OCI-LY3 (cell line): ENCODE measurements around the gene EYA4.

Experiments used
- CTCF ChIP-seq: fragments of 200-600, 300-600 bp; sonication (generic); IDR thresholded peaks from 2 replicates; pipeline ENCODE4 v1.5.1; 2014; ENCODE audit warnings: antibody characterized with exemption, low read length, low read depth
- EZH2phosphoT487 ChIP-seq: fragments of 200-600 bp; shearing (Covaris generic); IDR thresholded peaks from 2 replicates; pipeline ENCODE4 v1.6.1; 2018; ENCODE audit warnings: antibody characterized with exemption, mixed run types, low read depth

- TF ChIP-seq CTCF (no peak), EZH2phosphoT487 (no peak)
Measured at GRCh38 chr6:133313068-133313467, 71.9 kb downstream of the EYA4 start.
